Activated naive CD8-positive, alpha-beta T cell treated with anti-CD3 and anti-CD28 coated beads, Interleukin-2, amount 10 ng/mL, durations not matched to agents 7 days and 5 days (primary cell): Measurements from ENCODE around the gene KRTAP10-12. TPM values are rescaled to one million over a fixed set of nuclear protein-coding genes. Genes with fewer than 3 reads are reported as not detected.
"Not testable (repeated sequence)": the region's sequence is repeated elsewhere in the genome, so short reads cannot be mapped to it uniquely, and the experiment has no call there.

ENCODE experiments used
- ATAC-seq: fragments of 150-1000 bp; cut with Tn5 transposase; one replicate; pipeline ENCODE4 v1.10.0; 2021; ENCODE audit warnings: low read depth, moderate library complexity
- POLR2A ChIA-PET: fragments of 350-600 bp; sonication (Branson Sonifier 250); formaldehyde crosslinking; loops from one replicate; lab custom pipeline; 2021; ENCODE audit warnings: antibody characterized with exemption; lab: Charles Lee
- DNase-seq: peaks from one replicate; pipeline ENCODE4 v3.0.0; 2021
- H3K27ac Mint-ChIP-seq: one replicate; pipeline ENCODE4 v1.8.0; 2022; ENCODE audit warnings: mild to moderate bottlenecking, mixed read lengths
- H3K27me3 Mint-ChIP-seq: one replicate; pipeline ENCODE4 v1.8.0; 2022; ENCODE audit warnings: mild to moderate bottlenecking, moderate library complexity, mixed read lengths
- H3K36me3 Mint-ChIP-seq: one replicate; pipeline ENCODE4 v1.8.0; 2021; ENCODE audit warnings: mild to moderate bottlenecking, mixed read lengths
- H3K4me1 Mint-ChIP-seq: one replicate; pipeline ENCODE4 v1.8.0; 2021; ENCODE audit warnings: mixed read lengths
- H3K4me3 Mint-ChIP-seq: one replicate; pipeline ENCODE4 v1.8.0; 2022; ENCODE audit warnings: mild to moderate bottlenecking, moderate library complexity, mixed read lengths
- H3K9me3 Mint-ChIP-seq: one replicate; pipeline ENCODE4 v1.8.0; 2021; ENCODE audit warnings: mixed read lengths
- total RNA-seq, 2 experiments: library from RNA; stranded (reverse); gene quantifications; one replicate each; pipeline ENCODE4 v1.2.3, GENCODE V29; 2021

KRTAP10-12 gene
- total RNA-seq, 2 experiments from 2014 or later = not detected

DNA sequence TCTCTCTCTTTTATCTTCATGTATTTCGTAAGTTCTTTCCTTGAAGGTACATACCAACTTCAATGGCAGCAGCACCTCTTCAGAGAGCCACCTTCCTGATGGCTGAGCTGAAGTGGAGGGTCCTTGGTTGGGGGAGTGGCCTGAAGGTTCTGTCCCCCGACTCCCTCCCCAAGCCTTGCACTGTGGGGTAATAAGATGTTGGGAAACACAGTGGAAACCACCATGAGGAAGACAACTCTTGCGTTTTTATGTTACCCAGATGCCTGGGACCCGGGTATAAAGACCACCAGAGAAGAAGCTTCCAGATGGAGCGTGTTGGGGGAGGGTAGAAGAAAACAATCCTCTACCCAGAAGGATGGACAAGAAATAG lies 38.4 kb upstream of the KRTAP10-12 start:
- Mint-ChIP-seq H3K4me1 (peaks cover 38% of the 10 kb centered on the region), H3K27ac (peak overlapping the region; percentile 90), H3K4me3 (peak overlapping the region; percentile 65), H3K9me3 (peaks cover 48% of the 10 kb centered on the region), H3K27me3 (peaks cover 10% of the 10 kb centered on the region), H3K36me3 (peaks cover 53% of the 10 kb centered on the region)
- POLR2A ChIA-PET = interaction anchor here (1.2 kb wide), 2 partner anchors 13 to 305 kb away, joined by 4 read pairs; partner anchors contain the start of gene TRPM2
- no peak for DNase-seq
- ATAC-seq = no peak

DNA sequence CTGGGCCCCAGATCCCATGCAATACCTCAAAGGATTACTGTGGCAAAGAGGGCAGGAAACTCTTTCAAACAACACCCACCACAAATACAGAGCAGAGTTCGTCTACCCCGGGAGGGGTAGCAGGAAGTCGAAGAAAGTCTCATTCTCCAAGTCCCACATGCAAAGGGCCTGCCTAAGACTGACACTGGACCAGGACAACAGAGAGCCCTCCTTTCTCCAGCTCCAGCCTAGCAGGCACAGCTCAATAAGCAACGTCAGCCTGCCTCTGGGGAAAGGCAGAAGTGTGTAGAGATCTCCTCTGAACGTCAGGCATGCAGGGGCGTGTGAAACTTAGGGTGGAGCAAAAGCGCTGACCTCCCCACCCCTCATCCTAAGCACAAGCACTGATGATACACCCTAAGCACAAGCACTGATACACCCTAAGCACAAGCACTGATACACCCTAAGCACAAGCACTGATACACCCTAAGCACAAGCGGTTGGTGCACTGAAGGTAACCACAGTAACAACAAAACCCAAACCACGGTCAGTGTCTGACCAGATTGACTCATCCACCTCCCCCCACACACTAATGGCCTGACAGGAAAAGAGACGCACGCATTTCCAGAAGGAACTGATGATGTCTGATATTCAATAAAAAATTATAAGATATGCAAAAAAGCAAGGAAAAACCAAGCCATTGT lies 37.9 kb upstream of the KRTAP10-12 start:
- peaks cover 10% of the 10 kb centered on the region for H3K27me3 Mint-ChIP-seq
- H3K4me1 Mint-ChIP-seq = peaks cover 34% of the 10 kb centered on the region
- H3K27ac Mint-ChIP-seq = peak overlapping the region; percentile 90
- ATAC-seq = peak; percentile 62
- peak overlapping the region; percentile 65 for H3K4me3 Mint-ChIP-seq
- peaks cover 42% of the 10 kb centered on the region for H3K9me3 Mint-ChIP-seq
- POLR2A ChIA-PET = no interaction called here
- H3K36me3 Mint-ChIP-seq = peaks cover 53% of the 10 kb centered on the region
- DNase-seq = no peak

DNA sequence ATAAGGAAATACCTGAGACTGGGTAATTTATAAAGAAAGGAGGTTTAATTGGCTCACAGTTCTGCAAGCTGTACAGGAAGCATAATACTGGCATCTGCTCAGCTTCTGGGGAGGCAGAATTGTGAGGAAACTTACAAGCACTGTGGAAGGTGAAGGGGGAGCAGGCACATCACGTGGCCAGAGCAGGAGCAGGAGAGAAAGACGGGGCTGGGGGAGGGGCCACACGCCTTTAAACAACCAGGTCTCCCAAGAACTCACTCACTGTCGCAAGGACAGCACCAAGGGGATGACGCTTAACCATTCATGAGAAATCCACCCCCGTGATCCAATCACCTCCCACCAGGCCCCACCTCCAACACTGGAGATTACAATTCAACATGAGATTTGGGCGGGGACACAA lies 35.4 kb upstream of the KRTAP10-12 start:
- Mint-ChIP-seq H3K4me1 (peaks cover 29% of the 10 kb centered on the region), H3K27me3 (peaks cover 10% of the 10 kb centered on the region), H3K36me3 (peaks cover 47% of the 10 kb centered on the region), H3K9me3 (peaks cover 35% of the 10 kb centered on the region)
- POLR2A ChIA-PET, H3K27ac Mint-ChIP-seq, DNase-seq, H3K4me3 Mint-ChIP-seq, ATAC-seq: not testable (repeated sequence)

DNA sequence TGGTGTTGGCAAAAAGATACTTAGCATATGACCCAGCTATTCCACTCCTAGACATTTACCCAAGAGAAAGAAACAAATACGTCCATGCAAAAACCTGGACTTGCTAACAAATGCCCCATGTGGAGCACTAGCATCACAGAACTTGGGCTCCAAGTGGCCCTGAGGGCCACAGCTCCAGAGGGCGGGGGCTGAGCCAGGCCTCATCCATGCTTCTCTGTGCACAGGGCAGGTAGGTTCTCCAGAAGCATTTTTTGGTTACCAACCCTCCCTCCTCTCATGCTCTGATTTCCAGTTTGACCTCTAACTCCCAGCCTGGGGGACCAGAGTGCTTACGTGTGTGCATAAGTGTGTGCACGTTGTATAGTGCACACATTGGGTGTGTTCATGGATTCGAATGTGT lies 32.3 kb upstream of the KRTAP10-12 start:
- DNase-seq (no peak), ATAC-seq (no peak)
- peaks cover 2% of the 10 kb centered on the region for H3K4me1 Mint-ChIP-seq
- H3K27ac Mint-ChIP-seq = no peak overlapping the region
- peaks cover 29% of the 10 kb centered on the region for H3K9me3 Mint-ChIP-seq
- H3K36me3 Mint-ChIP-seq = peaks cover 17% of the 10 kb centered on the region
- H3K27me3 Mint-ChIP-seq = peaks cover 13% of the 10 kb centered on the region
- H3K4me3 Mint-ChIP-seq = no peak overlapping the region
- POLR2A ChIA-PET = no interaction called here

DNA sequence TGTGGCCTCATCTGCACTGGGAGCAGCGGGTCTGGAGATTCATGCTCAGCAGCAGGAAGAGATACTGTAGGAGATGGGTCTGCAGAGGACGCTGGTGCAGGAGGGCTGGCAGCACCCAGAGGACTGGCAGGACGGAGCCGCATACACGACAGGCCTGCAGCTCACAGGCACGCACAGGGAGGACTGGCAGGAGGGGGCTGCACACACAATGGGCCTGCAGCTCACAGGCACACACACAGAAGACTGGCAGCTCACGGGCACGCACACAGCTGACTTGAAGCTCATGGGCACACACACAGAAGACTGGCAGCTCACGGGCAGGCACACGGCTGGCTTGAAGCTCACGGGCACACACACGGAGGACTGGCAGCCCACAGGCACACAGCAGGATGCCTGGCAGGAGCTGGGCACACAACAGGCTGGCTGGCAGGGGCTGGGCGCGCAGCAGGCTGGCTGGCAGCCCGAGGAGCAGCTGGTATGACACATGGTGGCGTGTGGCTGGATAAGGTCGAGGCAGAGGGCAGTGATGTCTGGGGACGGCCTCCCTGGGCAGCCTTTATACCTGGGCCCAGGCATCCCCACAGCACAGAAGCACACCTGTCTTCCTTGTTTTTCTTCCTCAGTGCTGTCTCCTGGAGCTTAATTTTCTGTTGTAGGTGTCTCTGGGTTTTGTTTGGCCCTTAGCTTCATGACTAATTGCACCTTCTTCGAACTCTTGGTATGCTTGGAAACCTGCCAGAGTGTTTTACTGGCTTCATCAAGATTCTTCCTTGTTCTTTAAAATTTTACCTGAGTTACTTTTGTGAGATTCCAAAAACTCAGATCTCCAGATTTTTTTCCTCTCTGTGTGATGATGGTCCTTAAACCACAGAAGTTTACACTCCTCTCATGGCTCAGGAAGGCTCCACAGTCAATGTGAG lies 30.3 kb upstream of the KRTAP10-12 start, which contains the start of gene KRTAP12-2:
KRTAP12-2 (minus strand) TSS at position 527 of the 920 bp plus-strand sequence; CDS start at position 486, 41 bp downstream.
- ATAC-seq = no peak
- H3K4me3 Mint-ChIP-seq = no peak within 1 kb of the TSS
- peaks cover 24% of the 10 kb centered on the region for H3K9me3 Mint-ChIP-seq
- DNase-seq = no peak
- peaks cover 13% of the 10 kb centered on the region for H3K27me3 Mint-ChIP-seq
- H3K4me1 Mint-ChIP-seq = no peaks in the 10 kb centered on the region
- POLR2A ChIA-PET = no interaction called here
- H3K27ac Mint-ChIP-seq = peak within 1 kb of the TSS; percentile 28
- peaks cover 9% of the 10 kb centered on the region for H3K36me3 Mint-ChIP-seq

DNA sequence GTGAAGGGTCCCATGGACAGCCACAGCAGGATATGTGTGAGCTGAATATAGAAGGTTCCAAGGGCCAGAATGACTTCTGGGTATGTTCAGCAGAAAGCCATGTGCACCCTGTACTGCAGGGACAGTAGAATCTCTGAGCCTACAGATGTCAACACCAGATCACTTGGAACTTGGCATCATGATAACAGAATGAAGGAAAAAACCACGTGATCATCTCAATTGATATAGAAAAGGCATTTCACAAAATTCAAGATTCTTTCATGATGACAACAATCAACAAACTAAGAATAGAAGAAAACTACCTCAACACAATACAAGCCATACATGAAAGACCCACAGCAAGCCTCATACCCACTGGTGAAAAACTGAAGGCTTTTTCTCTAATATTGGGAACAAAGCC lies 29.4 kb upstream of the KRTAP10-12 start:
- H3K9me3 Mint-ChIP-seq = peaks cover 16% of the 10 kb centered on the region
- DNase-seq (no peak), ATAC-seq (no peak)
- H3K36me3 Mint-ChIP-seq = peaks cover 3% of the 10 kb centered on the region
- POLR2A ChIA-PET = no interaction called here
- H3K27ac Mint-ChIP-seq = no peak overlapping the region
- H3K4me1 Mint-ChIP-seq = no peaks in the 10 kb centered on the region
- peaks cover 9% of the 10 kb centered on the region for H3K27me3 Mint-ChIP-seq
- H3K4me3 Mint-ChIP-seq = no peak overlapping the region

DNA sequence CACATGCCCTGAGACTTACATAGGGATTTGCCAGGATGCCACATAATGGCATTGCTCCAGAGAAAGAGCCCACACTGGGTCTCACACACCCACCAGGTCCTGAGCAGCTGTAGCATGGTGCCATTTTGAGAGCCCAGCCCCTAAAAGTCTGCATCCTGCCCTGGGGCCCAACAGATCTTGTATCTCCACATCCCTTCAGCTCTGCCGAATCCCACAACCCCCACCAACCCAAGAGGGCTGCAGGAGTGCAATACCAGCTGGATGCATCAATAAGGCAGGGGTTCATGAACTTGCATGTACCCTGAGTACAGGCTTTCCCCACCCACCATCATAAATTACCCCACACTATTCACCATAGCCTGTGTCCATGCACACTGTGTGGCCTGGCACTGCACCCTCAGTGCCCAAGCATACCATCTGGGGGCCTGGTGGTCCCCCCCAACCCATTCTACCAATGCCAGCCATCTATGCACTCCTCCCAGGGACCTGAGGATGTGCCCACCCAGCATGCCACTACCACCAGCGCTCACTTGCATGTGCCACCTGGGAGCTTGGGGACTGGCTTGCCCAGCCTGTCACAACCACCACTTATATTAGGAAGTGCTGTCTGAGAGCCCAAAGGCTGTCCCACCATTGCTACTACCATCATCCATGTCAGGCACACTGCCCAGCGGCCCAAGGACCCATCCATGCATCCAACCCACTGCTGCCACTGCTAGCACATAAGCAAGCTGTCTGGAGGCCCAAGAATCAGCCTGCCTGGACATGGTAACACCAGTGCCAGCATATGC lies 26.1 kb upstream of the KRTAP10-12 start:
- H3K27ac Mint-ChIP-seq = no peak overlapping the region
- POLR2A ChIA-PET = no interaction called here

DNA sequence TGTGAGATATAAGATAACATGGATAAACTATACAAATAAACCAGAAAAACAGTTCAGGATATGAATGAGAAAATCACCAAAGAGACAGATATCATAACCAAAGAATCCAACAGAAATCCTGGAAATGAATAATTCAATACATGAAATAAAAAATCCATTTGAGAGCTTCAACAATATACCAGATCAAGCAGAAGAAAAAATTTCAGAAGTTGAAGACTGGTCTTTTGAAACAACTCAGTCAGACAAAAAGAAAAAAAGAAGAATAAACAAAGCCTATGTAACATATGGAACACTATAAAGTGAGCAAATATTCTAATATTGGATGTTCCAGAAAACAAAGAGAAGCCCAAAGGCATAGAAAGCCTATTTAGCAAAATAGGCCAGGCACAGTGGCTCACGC lies 25.1 kb upstream of the KRTAP10-12 start:
- POLR2A ChIA-PET = no interaction called here
- peaks cover 2% of the 10 kb centered on the region for H3K36me3 Mint-ChIP-seq
- H3K4me1 Mint-ChIP-seq = no peaks in the 10 kb centered on the region
- DNase-seq (no peak), ATAC-seq (no peak)
- H3K9me3 Mint-ChIP-seq = peaks cover 28% of the 10 kb centered on the region
- H3K27me3 Mint-ChIP-seq = peaks cover 8% of the 10 kb centered on the region
- H3K4me3 Mint-ChIP-seq = no peak overlapping the region
- H3K27ac Mint-ChIP-seq = no peak overlapping the region

More for the DNA sequence above, 26.1 kb upstream of the KRTAP10-12 start:
- Mint-ChIP-seq H3K36me3 (peaks cover 2% of the 10 kb centered on the region), H3K4me3 (no peak overlapping the region), H3K4me1 (no peaks in the 10 kb centered on the region), H3K9me3 (peaks cover 26% of the 10 kb centered on the region), H3K27me3 (peaks cover 6% of the 10 kb centered on the region)
- DNase-seq (no peak), ATAC-seq (no peak)

DNA sequence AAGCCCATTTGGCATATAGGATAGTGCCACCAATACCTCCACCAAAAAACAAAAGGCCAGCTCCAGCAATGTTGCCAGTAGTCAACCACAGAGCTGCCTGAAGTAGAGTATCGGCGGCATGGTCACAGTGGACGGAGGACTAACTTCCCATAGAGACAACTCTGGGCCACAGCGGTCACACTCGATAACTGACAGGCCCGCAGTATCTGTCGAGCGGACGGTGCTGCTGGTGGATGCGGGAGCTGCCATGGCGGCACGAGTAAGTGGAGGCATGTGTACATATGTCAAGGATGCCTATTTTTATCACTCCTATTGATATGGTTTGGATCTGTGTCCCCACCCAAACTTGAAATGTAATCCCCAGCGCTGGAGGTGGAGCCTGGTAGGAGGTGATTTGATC lies 19.1 kb upstream of the KRTAP10-12 start:
- ATAC-seq (no peak), DNase-seq (no peak)
- no peak overlapping the region for H3K27ac Mint-ChIP-seq
- no peak overlapping the region for H3K4me3 Mint-ChIP-seq
- H3K36me3 Mint-ChIP-seq = peaks cover 1% of the 10 kb centered on the region
- H3K4me1 Mint-ChIP-seq = no peaks in the 10 kb centered on the region
- POLR2A ChIA-PET = no interaction called here
- peaks cover 17% of the 10 kb centered on the region for H3K27me3 Mint-ChIP-seq
- H3K9me3 Mint-ChIP-seq = peaks cover 11% of the 10 kb centered on the region

DNA sequence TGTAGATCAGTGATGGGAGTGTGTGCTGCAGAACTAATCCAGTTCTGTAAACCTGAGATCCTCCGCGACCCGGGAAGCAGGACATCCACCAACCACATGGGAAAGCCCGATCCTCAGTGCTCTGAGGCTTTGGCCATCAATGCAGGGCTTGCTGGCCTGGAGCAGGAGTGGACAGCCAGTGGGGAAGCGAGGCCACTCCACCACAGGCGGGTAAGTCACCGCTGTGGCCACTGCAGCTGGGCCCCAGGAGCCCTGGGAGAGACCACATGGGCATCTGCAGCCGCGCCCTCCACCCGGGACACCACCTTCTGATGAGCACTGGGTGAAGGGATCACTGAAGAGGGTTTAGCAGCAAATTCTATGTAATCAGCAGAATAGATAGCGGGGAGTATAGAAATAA lies 15.8 kb upstream of the KRTAP10-12 start:
- POLR2A ChIA-PET = interaction anchor here (0.9 kb wide), 1 partner anchor 62 kb away, joined by 3 read pairs; no protein-coding TSS in a partner anchor
- H3K9me3 Mint-ChIP-seq = no peaks in the 10 kb centered on the region
- H3K27ac Mint-ChIP-seq = no peak overlapping the region
- H3K36me3 Mint-ChIP-seq = no peaks in the 10 kb centered on the region
- H3K4me3 Mint-ChIP-seq = no peak overlapping the region
- ATAC-seq (no peak), DNase-seq (no peak)
- peaks cover 3% of the 10 kb centered on the region for H3K4me1 Mint-ChIP-seq
- H3K27me3 Mint-ChIP-seq = peaks cover 12% of the 10 kb centered on the region

DNA sequence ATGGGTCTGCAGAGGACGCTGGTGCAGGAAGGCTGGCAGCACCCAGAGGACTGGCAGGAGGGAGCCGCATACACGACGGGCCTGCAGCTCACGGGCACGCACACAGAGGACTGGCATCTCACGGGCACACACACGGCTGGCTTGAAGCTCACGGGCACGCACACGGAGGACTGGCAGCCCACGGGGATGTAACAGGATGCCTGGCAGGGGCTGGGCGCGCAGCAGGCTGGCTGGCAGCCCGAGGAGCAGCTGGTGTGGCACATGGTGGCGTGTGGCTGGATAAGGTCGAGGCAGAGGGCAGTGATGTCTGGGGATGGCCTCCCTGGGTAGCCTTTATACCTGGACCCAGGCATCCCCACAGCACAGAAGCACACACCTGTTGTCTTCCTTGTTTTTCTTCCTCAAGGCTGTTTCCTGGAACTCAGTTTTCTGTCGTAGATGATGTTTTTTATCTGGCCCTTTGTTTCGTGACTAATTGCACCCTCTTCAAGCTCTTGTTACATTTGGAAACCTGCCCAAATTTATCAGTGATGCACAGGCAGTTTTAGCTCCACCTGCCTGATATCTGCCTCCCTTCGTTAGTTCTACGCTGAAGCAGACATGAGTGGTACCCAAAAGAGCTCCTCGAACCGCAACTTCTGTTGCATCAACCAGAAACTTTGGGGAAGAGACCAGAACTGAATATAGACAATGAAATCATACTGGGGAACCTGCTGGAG lies 15.0 kb upstream of the KRTAP10-12 start, which contains the start of gene KRTAP12-1:
KRTAP12-1 (minus strand) TSS at position 303 of the 719 bp plus-strand sequence; CDS start at position 263, 40 bp downstream.
- Mint-ChIP-seq H3K36me3 (no peaks in the 10 kb centered on the region), H3K4me1 (peaks cover 5% of the 10 kb centered on the region)
- POLR2A ChIA-PET = interaction anchor here (0.9 kb wide), 1 partner anchor 63 kb away, joined by 3 read pairs; no protein-coding TSS in a partner anchor

DNA sequence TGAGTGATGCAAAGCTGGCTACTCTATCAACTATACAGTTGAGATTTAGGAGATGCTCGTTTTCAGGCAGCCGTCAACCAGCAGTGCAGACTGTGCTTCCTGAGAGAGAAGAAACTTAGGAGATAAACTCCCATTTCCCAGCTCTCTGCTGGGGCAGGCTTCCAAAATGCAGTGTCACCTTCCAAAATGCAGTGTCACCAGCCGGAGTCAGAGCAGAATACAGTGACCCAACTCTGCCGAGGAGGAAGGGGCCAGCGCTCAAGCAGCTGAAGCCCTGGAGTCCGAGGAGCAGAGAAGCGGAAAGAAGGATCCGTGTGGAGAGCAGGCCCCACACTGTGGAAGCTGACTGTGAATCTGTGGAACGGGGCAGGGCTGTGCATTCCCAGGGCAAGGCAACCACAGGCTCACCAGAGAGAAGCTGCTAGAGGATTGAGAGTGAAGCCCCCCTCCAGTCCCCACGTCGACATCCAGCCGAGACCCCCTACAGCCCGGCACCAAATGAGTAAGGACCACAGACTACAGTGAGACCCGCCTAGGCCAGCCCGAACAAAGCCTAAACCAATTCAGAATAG lies 14.3 kb upstream of the KRTAP10-12 start:
- no peak for DNase-seq
- Mint-ChIP-seq H3K4me1 (peaks cover 5% of the 10 kb centered on the region), H3K9me3 (no peaks in the 10 kb centered on the region), H3K27me3 (peaks cover 12% of the 10 kb centered on the region), H3K36me3 (no peaks in the 10 kb centered on the region), H3K4me3 (no peak overlapping the region), H3K27ac (no peak overlapping the region)
- POLR2A ChIA-PET = no interaction called here
- ATAC-seq = no peak

More for the DNA sequence above, 15.0 kb upstream of the KRTAP10-12 start, which contains the start of gene KRTAP12-1:
- Mint-ChIP-seq H3K27me3 (peaks cover 12% of the 10 kb centered on the region), H3K4me3 (no peak within 1 kb of the TSS), H3K27ac (no peak within 1 kb of the TSS), H3K9me3 (no peaks in the 10 kb centered on the region)
- no peak for DNase-seq
- ATAC-seq = no peak
